HepG2 (cell line): ENCODE results near the gene VAC14. TPM values are rescaled to one million over a fixed set of nuclear protein-coding genes. Genes with fewer than 3 reads are reported as not detected.

Experiments
- ARID2 ChIP-seq: sonication (generic); formaldehyde crosslinking; IDR thresholded peaks from 2 replicates; pipeline ENCODE4 v1.8.1; 2022; ENCODE audit warnings: mild to moderate bottlenecking, missing genetic modification reagents, borderline replicate concordance
- KLF11 ChIP-seq: IDR thresholded peaks from 2 replicates; pipeline ENCODE4 v1.6.1; 2016; ENCODE audit warnings: missing compliant biosample characterization
- KLF15 ChIP-seq: sonication (generic); formaldehyde crosslinking; IDR thresholded peaks from 2 replicates; pipeline ENCODE4 v1.8.1; 2023; ENCODE audit warnings: borderline replicate concordance, mild to moderate bottlenecking, inconsistent platforms, missing genetic modification reagents, mixed read lengths
- NFYB ChIP-seq: sonication (generic); formaldehyde crosslinking; IDR thresholded peaks from 2 replicates; pipeline ENCODE4 v1.4.0; 2020; ENCODE audit warnings: missing genetic modification reagents
- PITX1 ChIP-seq: sonication (generic); formaldehyde crosslinking; IDR thresholded peaks from 2 replicates; pipeline ENCODE4 v1.5.1; 2020; ENCODE audit warnings: mild to moderate bottlenecking, missing genetic modification reagents
- POLR2G ChIP-seq: fragments of 200-400 bp; formaldehyde crosslinking; IDR thresholded peaks from 2 replicates; pipeline ENCODE4 v1.6.1; 2018; ENCODE audit warnings: mild to moderate bottlenecking, low read depth, low read length, moderate library complexity
- RAD21 ChIP-seq: fragments of 450-650 bp; formaldehyde crosslinking; IDR thresholded peaks from 2 replicates; pipeline ENCODE4 v1.5.0; 2020; ENCODE audit warnings: mild to moderate bottlenecking
- ZNF546 ChIP-seq: sonication (generic); formaldehyde crosslinking; conservative IDR thresholded peaks from 2 replicates; pipeline ENCODE4 v1.8.1; 2023; ENCODE audit warnings: mild to moderate bottlenecking, missing genetic modification reagents
- ZNF556 ChIP-seq: sonication (generic); formaldehyde crosslinking; IDR thresholded peaks from 2 replicates; pipeline ENCODE4 v1.4.0; 2020; ENCODE audit warnings: mild to moderate bottlenecking, missing genetic modification reagents, borderline replicate concordance
- polyA plus RNA-seq, 8 experiments: library from polyadenylated mRNA; depleted of rRNA in 3 of 8; stranded (reverse) in 7 of 8; unstranded in 1 of 8; fragments of >200 nt; fragmentation: Illumina TruSeq in 4 of 8; extraction: Trizol in 4 of 8; gene quantifications; 2 replicates each; pipeline versions ENCODE4 v1.2.1 to v1.2.3, GENCODE V29; 2011 to 2016; ENCODE audit warnings: low read depth in 4 of 8, missing spikeins in 1 of 8, mixed read lengths in 1 of 8; ENCODE audit not compliant: insufficient read depth in 1 of 8
- total RNA-seq, 5 experiments: library from RNA; depleted of rRNA; stranded (reverse); fragments of >200 nt; fragmentation: Illumina TruSeq; extraction: Trizol; gene quantifications; 2 replicates each; pipeline ENCODE4 v1.2.3, GENCODE V29; 2016; ENCODE audit warnings: low read depth in 1 of 5
- TF ChIP-seq, protein P1 (sequence below): IDR thresholded peaks from 2 replicates; pipeline ENCODE4 v1.6.1; 2016; ENCODE audit warnings: control low read depth
- TF ChIP-seq, protein P2 (sequence below): sonication (generic); formaldehyde crosslinking; IDR thresholded peaks from 2 replicates; pipeline ENCODE4 v1.9.0; 2022; ENCODE audit warnings: missing genetic modification reagents, mild to moderate bottlenecking, borderline replicate concordance
- TF ChIP-seq, protein P3 (sequence below): sonication (generic); formaldehyde crosslinking; IDR thresholded peaks from 2 replicates; pipeline ENCODE4 v1.5.0; 2020; ENCODE audit warnings: mild to moderate bottlenecking, missing genetic modification reagents, borderline replicate concordance
- TF ChIP-seq, protein P4 (sequence below): sonication (generic); formaldehyde crosslinking; IDR thresholded peaks from 2 replicates; pipeline ENCODE4 v1.5.1; 2020; ENCODE audit warnings: mild to moderate bottlenecking, missing genetic modification reagents, moderate library complexity
- TF ChIP-seq, protein P5 (sequence below): sonication (generic); formaldehyde crosslinking; IDR thresholded peaks from 2 replicates; pipeline ENCODE4 v1.8.1; 2023; ENCODE audit warnings: mild to moderate bottlenecking, missing genetic modification reagents
- TF ChIP-seq, protein P6 (sequence below): sonication (generic); formaldehyde crosslinking; IDR thresholded peaks from 2 replicates; pipeline ENCODE4 v1.4.0; 2020; ENCODE audit warnings: missing genetic modification reagents, mild to moderate bottlenecking, borderline replicate concordance

VAC14 gene
- total and polyA plus RNA-seq, 2 of the 13 experiments (the other 11 are each of a cell fraction or from before 2014, with no cell fraction given), result 23.5 to 24.6 TPM

DNA sequence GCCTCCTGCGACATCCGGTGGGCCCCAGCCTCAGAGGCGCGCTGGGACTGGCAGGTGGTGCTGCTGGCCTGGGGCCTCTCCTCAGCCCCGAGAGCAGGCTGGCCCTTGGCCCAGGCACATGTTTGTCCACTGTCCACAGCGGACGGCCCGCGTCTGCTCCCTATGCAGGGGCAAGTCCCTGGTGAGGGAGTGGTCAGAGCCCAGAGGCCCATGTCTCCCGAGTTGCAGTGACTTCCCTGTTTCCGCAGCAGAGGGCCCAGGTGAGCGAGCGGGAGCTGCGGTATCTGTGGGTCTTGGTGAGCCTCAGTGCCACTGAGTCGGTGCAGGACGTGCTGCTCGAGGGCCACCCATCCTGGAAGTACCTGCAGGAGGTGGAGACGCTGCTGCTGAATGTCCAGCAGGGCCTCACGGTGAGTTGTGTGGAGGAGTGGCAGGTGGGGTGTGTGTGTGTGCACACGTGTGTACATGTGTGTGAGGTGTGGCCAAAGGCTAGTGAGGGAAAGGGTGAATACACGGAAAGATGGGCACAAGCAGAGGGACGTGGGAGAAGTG lies 144.2 kb downstream of the VAC14 start (continued):
- TF ChIP-seq, protein P1, sequence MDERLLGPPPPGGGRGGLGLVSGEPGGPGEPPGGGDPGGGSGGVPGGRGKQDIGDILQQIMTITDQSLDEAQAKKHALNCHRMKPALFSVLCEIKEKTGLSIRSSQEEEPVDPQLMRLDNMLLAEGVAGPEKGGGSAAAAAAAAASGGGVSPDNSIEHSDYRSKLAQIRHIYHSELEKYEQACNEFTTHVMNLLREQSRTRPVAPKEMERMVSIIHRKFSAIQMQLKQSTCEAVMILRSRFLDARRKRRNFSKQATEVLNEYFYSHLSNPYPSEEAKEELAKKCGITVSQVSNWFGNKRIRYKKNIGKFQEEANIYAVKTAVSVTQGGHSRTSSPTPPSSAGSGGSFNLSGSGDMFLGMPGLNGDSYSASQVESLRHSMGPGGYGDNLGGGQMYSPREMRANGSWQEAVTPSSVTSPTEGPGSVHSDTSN, result no peak
- TF ChIP-seq, protein P2, sequence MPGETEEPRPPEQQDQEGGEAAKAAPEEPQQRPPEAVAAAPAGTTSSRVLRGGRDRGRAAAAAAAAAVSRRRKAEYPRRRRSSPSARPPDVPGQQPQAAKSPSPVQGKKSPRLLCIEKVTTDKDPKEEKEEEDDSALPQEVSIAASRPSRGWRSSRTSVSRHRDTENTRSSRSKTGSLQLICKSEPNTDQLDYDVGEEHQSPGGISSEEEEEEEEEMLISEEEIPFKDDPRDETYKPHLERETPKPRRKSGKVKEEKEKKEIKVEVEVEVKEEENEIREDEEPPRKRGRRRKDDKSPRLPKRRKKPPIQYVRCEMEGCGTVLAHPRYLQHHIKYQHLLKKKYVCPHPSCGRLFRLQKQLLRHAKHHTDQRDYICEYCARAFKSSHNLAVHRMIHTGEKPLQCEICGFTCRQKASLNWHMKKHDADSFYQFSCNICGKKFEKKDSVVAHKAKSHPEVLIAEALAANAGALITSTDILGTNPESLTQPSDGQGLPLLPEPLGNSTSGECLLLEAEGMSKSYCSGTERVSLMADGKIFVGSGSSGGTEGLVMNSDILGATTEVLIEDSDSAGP (CRISPR knock-in tag), result peak; percentile 90
- TF ChIP-seq ARID2 (no peak; the same call in 1 of the 2 replicates), KLF15 (CRISPR knock-in tag) (no peak), ZNF556 (no peak), RAD21 (CRISPR knock-in tag) (peak; percentile 82), ZNF546 (CRISPR knock-in tag) (peak; percentile 88; the same call in 1 of the 2 replicates), PITX1 (CRISPR knock-in tag) (peak; percentile 87), NFYB (CRISPR knock-in tag) (no peak), POLR2G (peak; percentile 61), KLF11 (CRISPR knock-in tag) (0 out of 2 replicates have a peak, but pooled peaks have one; percentile 36)
- TF ChIP-seq, protein P3, sequence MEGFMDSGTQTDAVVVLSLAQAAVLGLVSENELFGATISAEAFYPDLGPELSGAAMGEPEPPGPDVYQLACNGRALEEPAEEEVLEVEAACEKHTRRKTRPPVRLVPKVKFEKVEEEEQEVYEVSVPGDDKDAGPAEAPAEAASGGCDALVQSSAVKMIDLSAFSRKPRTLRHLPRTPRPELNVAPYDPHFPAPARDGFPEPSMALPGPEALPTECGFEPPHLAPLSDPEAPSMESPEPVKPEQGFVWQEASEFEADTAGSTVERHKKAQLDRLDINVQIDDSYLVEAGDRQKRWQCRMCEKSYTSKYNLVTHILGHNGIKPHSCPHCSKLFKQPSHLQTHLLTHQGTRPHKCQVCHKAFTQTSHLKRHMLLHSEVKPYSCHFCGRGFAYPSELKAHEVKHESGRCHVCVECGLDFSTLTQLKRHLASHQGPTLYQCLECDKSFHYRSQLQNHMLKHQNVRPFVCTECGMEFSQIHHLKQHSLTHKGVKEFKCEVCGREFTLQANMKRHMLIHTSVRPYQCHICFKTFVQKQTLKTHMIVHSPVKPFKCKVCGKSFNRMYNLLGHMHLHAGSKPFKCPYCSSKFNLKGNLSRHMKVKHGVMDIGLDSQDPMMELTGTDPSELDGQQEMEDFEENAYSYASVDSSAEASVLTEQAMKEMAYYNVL, result no peak
- TF ChIP-seq, protein P4, sequence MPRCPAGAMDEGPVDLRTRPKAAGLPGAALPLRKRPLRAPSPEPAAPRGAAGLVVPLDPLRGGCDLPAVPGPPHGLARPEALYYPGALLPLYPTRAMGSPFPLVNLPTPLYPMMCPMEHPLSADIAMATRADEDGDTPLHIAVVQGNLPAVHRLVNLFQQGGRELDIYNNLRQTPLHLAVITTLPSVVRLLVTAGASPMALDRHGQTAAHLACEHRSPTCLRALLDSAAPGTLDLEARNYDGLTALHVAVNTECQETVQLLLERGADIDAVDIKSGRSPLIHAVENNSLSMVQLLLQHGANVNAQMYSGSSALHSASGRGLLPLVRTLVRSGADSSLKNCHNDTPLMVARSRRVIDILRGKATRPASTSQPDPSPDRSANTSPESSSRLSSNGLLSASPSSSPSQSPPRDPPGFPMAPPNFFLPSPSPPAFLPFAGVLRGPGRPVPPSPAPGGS (CRISPR knock-in tag), result peak; percentile 96
- TF ChIP-seq, protein P5, sequence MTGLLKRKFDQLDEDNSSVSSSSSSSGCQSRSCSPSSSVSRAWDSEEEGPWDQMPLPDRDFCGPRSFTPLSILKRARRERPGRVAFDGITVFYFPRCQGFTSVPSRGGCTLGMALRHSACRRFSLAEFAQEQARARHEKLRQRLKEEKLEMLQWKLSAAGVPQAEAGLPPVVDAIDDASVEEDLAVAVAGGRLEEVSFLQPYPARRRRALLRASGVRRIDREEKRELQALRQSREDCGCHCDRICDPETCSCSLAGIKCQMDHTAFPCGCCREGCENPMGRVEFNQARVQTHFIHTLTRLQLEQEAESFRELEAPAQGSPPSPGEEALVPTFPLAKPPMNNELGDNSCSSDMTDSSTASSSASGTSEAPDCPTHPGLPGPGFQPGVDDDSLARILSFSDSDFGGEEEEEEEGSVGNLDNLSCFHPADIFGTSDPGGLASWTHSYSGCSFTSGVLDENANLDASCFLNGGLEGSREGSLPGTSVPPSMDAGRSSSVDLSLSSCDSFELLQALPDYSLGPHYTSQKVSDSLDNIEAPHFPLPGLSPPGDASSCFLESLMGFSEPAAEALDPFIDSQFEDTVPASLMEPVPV, result peak; percentile 68; the same call in 1 of the 2 replicates
- TF ChIP-seq, protein P6, sequence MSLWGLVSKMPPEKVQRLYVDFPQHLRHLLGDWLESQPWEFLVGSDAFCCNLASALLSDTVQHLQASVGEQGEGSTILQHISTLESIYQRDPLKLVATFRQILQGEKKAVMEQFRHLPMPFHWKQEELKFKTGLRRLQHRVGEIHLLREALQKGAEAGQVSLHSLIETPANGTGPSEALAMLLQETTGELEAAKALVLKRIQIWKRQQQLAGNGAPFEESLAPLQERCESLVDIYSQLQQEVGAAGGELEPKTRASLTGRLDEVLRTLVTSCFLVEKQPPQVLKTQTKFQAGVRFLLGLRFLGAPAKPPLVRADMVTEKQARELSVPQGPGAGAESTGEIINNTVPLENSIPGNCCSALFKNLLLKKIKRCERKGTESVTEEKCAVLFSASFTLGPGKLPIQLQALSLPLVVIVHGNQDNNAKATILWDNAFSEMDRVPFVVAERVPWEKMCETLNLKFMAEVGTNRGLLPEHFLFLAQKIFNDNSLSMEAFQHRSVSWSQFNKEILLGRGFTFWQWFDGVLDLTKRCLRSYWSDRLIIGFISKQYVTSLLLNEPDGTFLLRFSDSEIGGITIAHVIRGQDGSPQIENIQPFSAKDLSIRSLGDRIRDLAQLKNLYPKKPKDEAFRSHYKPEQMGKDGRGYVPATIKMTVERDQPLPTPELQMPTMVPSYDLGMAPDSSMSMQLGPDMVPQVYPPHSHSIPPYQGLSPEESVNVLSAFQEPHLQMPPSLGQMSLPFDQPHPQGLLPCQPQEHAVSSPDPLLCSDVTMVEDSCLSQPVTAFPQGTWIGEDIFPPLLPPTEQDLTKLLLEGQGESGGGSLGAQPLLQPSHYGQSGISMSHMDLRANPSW (CRISPR knock-in tag), result no peak
